GM19455 (cell line): ENCODE results near the gene NIPAL1.

ENCODE experiments used
- ATAC-seq: cut with Tn5 transposase; IDR thresholded peaks from one replicate; pipeline ENCODE4 v1.9.1; 2021; ENCODE audit not compliant: unreplicated experiment

The NIPAL1 gene

GRCh38 chr4:48025005-48025404 lies 8.4 kb downstream of the NIPAL1 start:
- ATAC-seq: no peak

GRCh38 chr4:48027653-48028052 lies 11.1 kb downstream of the NIPAL1 start:
- peak; percentile 77 for ATAC-seq

DNA sequence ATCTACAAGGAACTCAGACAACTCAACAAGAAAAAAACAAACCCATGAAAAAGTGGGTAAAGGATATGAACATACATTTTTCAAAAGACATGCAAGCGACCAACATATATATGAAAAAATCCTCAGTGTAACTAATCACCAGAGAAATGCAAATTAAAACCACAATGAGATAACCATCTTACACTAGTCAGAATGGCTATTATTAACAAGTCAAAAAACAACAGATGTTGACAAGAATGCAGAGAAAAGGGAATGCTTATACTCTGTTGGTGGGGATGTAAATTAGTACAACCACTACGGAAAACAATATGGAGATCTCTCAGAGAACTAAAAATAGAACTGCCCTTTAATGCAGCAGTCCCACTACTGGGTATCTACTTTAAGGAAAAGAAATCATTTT lies 12.1 kb downstream of the NIPAL1 start:
- ATAC-seq: peak; percentile 60

DNA sequence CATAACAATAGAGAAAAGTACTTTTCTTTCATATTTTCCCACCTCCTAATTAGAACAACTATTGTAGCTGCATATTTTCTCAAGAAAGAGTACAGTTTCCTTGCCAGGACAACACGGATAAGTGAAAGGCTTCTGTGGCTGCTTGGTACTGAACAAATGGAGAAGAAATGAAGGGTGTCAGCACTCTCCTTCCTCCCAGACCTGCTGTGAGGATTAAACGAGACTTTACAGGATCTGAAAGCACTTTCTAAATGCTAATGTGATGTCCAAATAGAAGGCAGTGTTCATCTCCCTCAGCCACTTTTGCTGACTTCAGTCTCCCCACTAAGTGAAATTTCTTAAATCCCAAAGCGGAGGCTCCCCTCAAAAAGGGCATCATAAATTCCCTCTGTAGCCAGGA lies 13.9 kb downstream of the NIPAL1 start:
- ATAC-seq: no peak

- ATAC-seq: no peak
Measured at GRCh38 chr4:48031802-48032525, 15.4 kb downstream of the NIPAL1 start.

- ATAC-seq: no peak
Measured at GRCh38 chr4:48032721-48033120, 16.1 kb downstream of the NIPAL1 start.

DNA sequence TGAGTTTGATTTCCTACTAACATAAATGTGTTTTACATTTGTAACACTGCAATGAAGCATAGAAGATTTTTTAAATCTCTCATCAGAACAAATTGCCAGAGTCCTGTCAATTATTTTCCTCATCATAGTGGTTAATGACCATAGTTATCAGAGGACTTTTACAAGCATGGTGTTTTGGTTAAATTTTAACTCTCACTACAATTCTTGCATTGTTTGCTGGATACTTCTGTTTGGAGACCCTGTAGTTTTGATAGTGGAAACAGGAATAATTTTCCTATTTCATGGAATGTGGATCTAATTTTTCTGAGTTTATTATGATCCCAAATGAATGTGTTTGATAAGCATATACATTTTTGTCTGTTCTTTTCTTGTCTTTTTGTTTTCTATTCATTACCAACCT lies 16.8 kb downstream of the NIPAL1 start:
- ATAC-seq: no peak

DNA sequence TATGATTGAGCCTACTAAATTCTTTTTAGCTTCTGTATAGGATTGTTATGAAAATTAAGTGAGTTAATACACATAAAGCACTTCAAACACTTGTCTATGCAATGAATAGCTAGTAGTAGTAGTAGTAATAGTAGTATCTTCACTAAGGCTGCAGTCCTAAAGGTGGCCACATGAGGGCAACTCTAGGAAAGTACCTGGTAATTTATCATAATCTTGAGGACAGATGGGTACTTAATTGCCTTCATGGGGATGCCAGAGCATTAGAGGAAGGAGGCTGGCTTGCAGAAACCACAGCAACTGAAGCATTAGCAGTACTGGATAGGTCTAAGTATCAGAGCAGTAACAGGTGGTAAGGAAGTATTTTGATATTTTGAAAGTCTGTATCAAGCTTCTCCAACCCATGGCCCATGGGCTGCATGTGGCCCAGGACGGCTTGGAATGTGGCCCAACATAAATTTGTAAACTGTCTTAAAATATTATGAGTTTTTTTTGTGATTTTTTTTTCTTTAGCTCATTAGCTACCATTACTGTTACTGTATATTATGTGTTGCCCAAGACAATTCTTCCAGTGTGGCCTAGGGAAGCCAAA lies 17.3 kb downstream of the NIPAL1 start:
- ATAC-seq: no peak

- no peak for ATAC-seq
Measured at GRCh38 chr4:48035952-48036351, 19.4 kb downstream of the NIPAL1 start.

GRCh38 chr4:48037117-48037462 lies 20.5 kb downstream of the NIPAL1 start:
- no peak for ATAC-seq

- no peak for ATAC-seq
Measured at GRCh38 chr4:48038666-48039065, 22.1 kb downstream of the NIPAL1 start.

- no peak for ATAC-seq
Measured at GRCh38 chr4:48039561-48039960, 23.0 kb downstream of the NIPAL1 start.

- ATAC-seq: no peak
Measured at GRCh38 chr4:48041535-48042137, 25.1 kb downstream of the NIPAL1 start.

DNA sequence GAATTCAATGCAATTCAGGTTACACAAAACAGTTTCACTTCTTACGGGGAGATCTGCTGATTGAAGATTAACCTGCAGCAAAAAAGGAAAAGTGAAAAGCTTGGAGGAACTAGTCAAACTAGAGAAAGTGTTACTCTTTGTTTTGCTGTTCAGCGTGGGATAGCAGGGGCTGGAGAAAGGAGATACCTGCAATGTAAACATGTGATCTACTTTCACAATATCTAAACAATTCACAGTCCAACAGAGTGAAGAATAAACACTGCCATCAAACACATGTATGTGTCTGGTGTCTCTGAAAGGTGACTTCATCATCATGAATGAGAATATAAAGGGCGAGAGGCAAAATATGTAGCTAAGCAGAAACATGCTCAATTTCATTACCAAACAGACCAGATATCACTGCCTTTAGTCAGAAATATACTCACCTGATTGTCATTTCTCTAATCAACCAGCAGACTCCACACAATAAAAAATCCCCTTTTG lies 26.4 kb downstream of the NIPAL1 start:
- ATAC-seq: no peak

- no peak for ATAC-seq
Measured at GRCh38 chr4:48043504-48043903, 26.9 kb downstream of the NIPAL1 start.

- ATAC-seq: no peak
Measured at GRCh38 chr4:48044298-48044697, 27.7 kb downstream of the NIPAL1 start.

GRCh38 chr4:48046059-48046458 lies 29.5 kb downstream of the NIPAL1 start:
- ATAC-seq: no peak

- ATAC-seq: peak; percentile 98
Measured at GRCh38 chr4:48047421-48047844, 30.9 kb downstream of the NIPAL1 start.

DNA sequence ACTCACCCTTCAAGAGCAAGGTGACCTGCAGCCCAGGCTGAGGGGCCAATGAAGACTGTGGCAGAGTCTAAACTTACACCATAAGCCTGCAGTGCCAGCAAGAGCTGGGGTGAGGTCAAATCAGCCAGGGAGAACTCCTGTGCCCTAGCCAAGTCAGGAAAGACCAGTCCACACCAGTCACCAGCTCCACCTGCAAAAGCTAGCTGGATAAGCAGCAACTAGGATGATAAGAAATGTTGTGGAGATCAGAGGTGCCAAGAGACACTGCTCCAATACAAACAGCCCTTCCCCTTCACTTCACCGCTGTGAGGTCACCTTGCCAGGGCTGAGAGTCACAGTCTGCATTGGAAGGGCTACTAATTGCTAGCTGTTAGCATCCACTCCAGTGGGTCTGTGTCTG lies 31.3 kb downstream of the NIPAL1 start:
- ATAC-seq: peak; percentile 27

DNA sequence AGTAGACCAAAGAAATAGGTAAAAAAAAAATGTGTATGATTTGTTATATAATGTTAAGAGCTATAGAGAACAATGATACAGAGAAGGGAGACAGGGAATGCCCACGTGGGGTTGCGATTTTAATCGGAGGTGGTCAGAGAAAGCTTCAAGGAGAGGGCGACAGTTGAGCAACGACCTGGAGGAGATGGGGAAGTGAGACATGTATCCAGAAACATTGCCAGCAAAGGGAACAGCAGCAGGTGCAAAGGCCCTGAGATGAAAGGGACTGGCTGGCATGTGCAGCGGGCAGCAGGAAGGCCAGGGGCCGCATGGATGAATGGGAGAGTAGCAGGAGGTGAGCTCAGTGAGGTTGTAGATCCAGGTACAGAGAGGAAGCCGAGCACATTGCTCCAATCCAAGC lies 32.9 kb downstream of the NIPAL1 start:
- ATAC-seq: no peak

DNA sequence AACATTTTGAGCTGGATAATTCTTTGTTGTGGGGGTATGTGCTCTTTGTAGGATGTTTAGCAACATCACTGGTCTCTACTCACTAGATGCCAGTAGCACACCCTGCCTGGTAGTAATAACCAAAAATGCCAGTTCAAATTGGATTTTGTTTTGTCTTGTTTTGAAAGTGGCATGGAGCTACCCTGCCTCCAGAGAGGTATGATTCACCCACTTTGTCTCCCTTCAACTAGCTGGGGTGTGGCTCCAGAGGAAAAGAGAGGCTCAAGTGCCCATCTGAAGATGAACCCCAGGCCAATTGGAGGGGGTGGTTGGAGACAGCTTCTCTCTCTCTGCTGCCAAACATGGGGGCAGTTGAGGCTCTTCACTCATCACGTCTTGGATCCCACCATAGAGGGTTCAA lies 34.5 kb downstream of the NIPAL1 start:
- no peak for ATAC-seq
